GM23338 (cell line): ENCODE results near the gene C3orf22. TPM values are rescaled to one million over a fixed set of nuclear protein-coding genes. Genes with fewer than 3 reads are reported as not detected.

Experiments
- ATAC-seq: fragments of 200-7000 bp; cut with Tn5 transposase; 3 replicates; pipeline ENCODE4 v1.9.1; 2020
- DNase-seq: peaks from one replicate; pipeline ENCODE4 v3.0.0-alpha.2; 2015; ENCODE audit warnings: low spot score
- H2AFZ ChIP-seq: fragments of 200-600 bp; sonication (generic); 2 replicates; pipeline ENCODE4 v1.8.0; 2016; ENCODE audit warnings: antibody characterized with exemption, mild to moderate bottlenecking, moderate library complexity
- H3F3A ChIP-seq: fragments of 200-600 bp; sonication (generic); replicated peaks from 2 replicates; pipeline ENCODE4 v1.8.0; 2017; ENCODE audit warnings: antibody characterized with exemption, mixed run types, low read depth
- H3K27ac ChIP-seq: fragments of 200-600 bp; sonication (generic); 2 replicates; pipeline ENCODE4 v1.6.1; 2016; ENCODE audit warnings: low read depth
- H3K27me3 ChIP-seq: fragments of 200-600 bp; sonication (generic); 2 replicates; pipeline ENCODE4 v1.8.0; 2016; ENCODE audit warnings: mild to moderate bottlenecking, mixed run types, moderate library complexity; ENCODE audit not compliant: insufficient read depth
- H3K36me3 ChIP-seq: fragments of 200-600 bp; sonication (generic); 2 replicates; pipeline ENCODE4 v1.8.0; 2016; ENCODE audit warnings: mild to moderate bottlenecking; ENCODE audit not compliant: insufficient read depth
- H3K4me1 ChIP-seq: fragments of 200-600 bp; sonication (generic); 2 replicates; pipeline ENCODE4 v1.8.0; 2016; ENCODE audit warnings: mild to moderate bottlenecking, moderate library complexity; ENCODE audit not compliant: insufficient read depth
- H3K4me2 ChIP-seq: fragments of 200-600 bp; sonication (generic); 2 replicates; pipeline ENCODE4 v1.7.1; 2017; ENCODE audit warnings: mixed run types
- H3K4me3 ChIP-seq: fragments of 200-600 bp; sonication (generic); 2 replicates; pipeline ENCODE4 v1.6.1; 2016; ENCODE audit warnings: mixed run types
- H3K79me2 ChIP-seq: fragments of 200-600 bp; sonication (generic); replicated peaks from 2 replicates; pipeline ENCODE4 v1.8.0; 2017; ENCODE audit warnings: mild to moderate bottlenecking; ENCODE audit not compliant: insufficient read depth
- H3K9me2 ChIP-seq: fragments of 200-600 bp; sonication (generic); 2 replicates; pipeline ENCODE4 v1.8.0; 2017; ENCODE audit not compliant: insufficient read depth
- H4K20me1 ChIP-seq: fragments of 200-600 bp; sonication (generic); replicated peaks from 2 replicates; pipeline ENCODE4 v1.8.0; 2017; ENCODE audit warnings: mild to moderate bottlenecking; ENCODE audit not compliant: insufficient read depth
- H3K27ac Mint-ChIP-seq: 2 replicates; pipeline ENCODE4 v1.8.0; 2020; ENCODE audit warnings: inconsistent platforms, mild to moderate bottlenecking, moderate library complexity, mixed read lengths
- H3K27me3 Mint-ChIP-seq: 3 replicates; pipeline ENCODE4 v1.8.0; 2022; ENCODE audit warnings: low read depth, mild to moderate bottlenecking, moderate library complexity, mixed read lengths, inconsistent platforms; ENCODE audit not compliant: insufficient read depth, poor library complexity
- H3K36me3 Mint-ChIP-seq: 3 replicates; pipeline ENCODE4 v1.8.0; 2021; ENCODE audit warnings: low read depth, mild to moderate bottlenecking, inconsistent platforms, moderate library complexity, mixed read lengths
- H3K4me1 Mint-ChIP-seq: 3 replicates; pipeline ENCODE4 v1.8.0; 2020; ENCODE audit warnings: mild to moderate bottlenecking, inconsistent platforms, mixed read lengths
- H3K4me3 Mint-ChIP-seq: 3 replicates; pipeline ENCODE4 v1.8.0; 2021; ENCODE audit warnings: moderate library complexity, mild to moderate bottlenecking, inconsistent platforms, mixed read lengths
- H3K9me3 Mint-ChIP-seq: 3 replicates; pipeline ENCODE4 v1.8.0; 2020; ENCODE audit warnings: moderate library complexity, mild to moderate bottlenecking, inconsistent platforms, mixed read lengths
- CREB1 ChIP-seq: fragments of 250-450 bp; sonication (Bioruptor Pico); IDR thresholded peaks from 2 replicates; pipeline ENCODE4 v1.5.0; 2020; ENCODE audit warnings: low read depth, mild to moderate bottlenecking, moderate library complexity
- EZH2 ChIP-seq: fragments of 200-600 bp; sonication (generic); IDR thresholded peaks from one replicate; pipeline ENCODE4 v1.8.0; 2017; ENCODE audit warnings: antibody characterized with exemption, mild to moderate bottlenecking, low read depth; ENCODE audit not compliant: unreplicated experiment
- EZH2phosphoT487 ChIP-seq: fragments of 200-600 bp; sonication (generic); IDR thresholded peaks from one replicate; pipeline ENCODE4 v1.8.1; 2018; ENCODE audit warnings: antibody characterized with exemption; ENCODE audit not compliant: unreplicated experiment
- JUNB ChIP-seq: IDR thresholded peaks from one replicate; pipeline ENCODE4 v1.6.1; 2016; ENCODE audit warnings: antibody characterized with exemption; ENCODE audit not compliant: unreplicated experiment
- ZNF114 ChIP-seq: fragments of 250-450 bp; sonication (Bioruptor Pico); IDR thresholded peaks from 2 replicates; pipeline ENCODE4 v1.5.0; 2020; ENCODE audit warnings: mild to moderate bottlenecking, moderate library complexity
- ZNF462 ChIP-seq: fragments of 250-450 bp; sonication (Bioruptor Pico); IDR thresholded peaks from 2 replicates; pipeline ENCODE4 v1.5.0; 2020; ENCODE audit warnings: mild to moderate bottlenecking, moderate library complexity
- polyA plus RNA-seq: library from polyadenylated mRNA; unstranded; fragments of >200 nt; fragmentation: Nextera tagmentation; extraction: Ambion mirVana; gene quantifications from 2 replicates; pipeline ENCODE4 v1.2.1, GENCODE V29; 2016
- total RNA-seq: library from RNA; depleted of rRNA; stranded (reverse); fragments of >200 nt; shearing (Covaris generic); gene quantifications from 2 replicates; pipeline ENCODE4 v1.2.3, GENCODE V29; 2014

Gene C3orf22
- total and polyA plus RNA-seq, 2 experiments from 2014 or later, result not detected

GRCh38 chr3:126521122-126521891 lies 37.4 kb downstream of the C3orf22 start:
- no peak overlapping the region for H3K4me3 Mint-ChIP-seq
- no peaks in the 10 kb centered on the region for H3K36me3 ChIP-seq
- H3K79me2 ChIP-seq, result no peaks in the 10 kb centered on the region
- no peaks in the 10 kb centered on the region for H4K20me1 ChIP-seq
- no peak overlapping the region for H3K27ac ChIP-seq
- no peaks in the 10 kb centered on the region for H3K9me3 Mint-ChIP-seq
- no peaks in the 10 kb centered on the region for H3F3A ChIP-seq
- no peak for TF ChIP-seq EZH2phosphoT487
- no peak for TF ChIP-seq EZH2
- TF ChIP-seq JUNB, result no peak
- no peak for TF ChIP-seq ZNF114 (CRISPR knock-in tag)
- no peak for TF ChIP-seq ZNF462
- TF ChIP-seq CREB1, result no peak
- H3K36me3 Mint-ChIP-seq, result no peaks in the 10 kb centered on the region
- H3K4me3 ChIP-seq, result no peak overlapping the region
- peaks cover 7% of the 10 kb centered on the region; the same call in 2 of the 3 replicates for H3K4me1 Mint-ChIP-seq
- DNase-seq, result no peak
- no peaks in the 10 kb centered on the region for H3K9me2 ChIP-seq
- H2AFZ ChIP-seq, result no peak overlapping the region
- peaks cover 13% of the 10 kb centered on the region for H3K27me3 Mint-ChIP-seq
- H3K4me1 ChIP-seq, result 0 out of 2 replicates have a peak, but pooled peaks cover 4% of the 10 kb centered on the region
- peaks cover 16% of the 10 kb centered on the region for H3K27me3 ChIP-seq
- no peak overlapping the region for H3K4me2 ChIP-seq
- ATAC-seq, result no peak
- H3K27ac Mint-ChIP-seq, result no peak overlapping the region
